Transverse colon (tissue), 4 donors: ENCODE data around the gene BCAS1. TPM values are rescaled to one million over a fixed set of nuclear protein-coding genes. Genes with fewer than 3 reads are reported as not detected.

Source experiments
- DNase-seq: peaks from one replicate; pipeline ENCODE4 v3.0.0-alpha.2; 2019
- H3K27ac ChIP-seq, 4 donors: fragments of 200-600 bp; sonication (generic); 2 replicates each; pipeline ENCODE4 v1.5.1; 2016 to 2018; ENCODE audit warnings: inconsistent platforms in 4 of 4
- H3K27me3 ChIP-seq: fragments of 200-600 bp; sonication (generic); 2 replicates; pipeline ENCODE4 v1.5.1; 2017; ENCODE audit warnings: inconsistent platforms
- H3K36me3 ChIP-seq, 4 donors: fragments of 200-600 bp; sonication (generic); 2 replicates each; pipeline ENCODE4 v1.5.1; 2017 to 2019; ENCODE audit warnings: inconsistent platforms in 4 of 4
- H3K4me1 ChIP-seq, 4 donors: fragments of 200-600 bp; sonication (generic); 2 replicates each; pipeline ENCODE4 v1.5.1; 2017 to 2020; ENCODE audit warnings: inconsistent platforms in 4 of 4
- H3K4me3 ChIP-seq, 4 donors: fragments of 200-600 bp; sonication (generic); 1 replicate in 1 of 4; 2 replicates in 3 of 4; pipeline versions ENCODE4 v1.5.1 to v1.6.1; 2017 to 2019; ENCODE audit warnings: inconsistent platforms in 4 of 4
- H3K9me3 ChIP-seq, 2 donors: fragments of 200-600 bp; sonication (generic); 2 replicates each; pipeline ENCODE4 v1.5.1; 2017 to 2019; ENCODE audit warnings: inconsistent platforms in 2 of 2
- EP300 ChIP-seq: sonication (generic); formaldehyde crosslinking; IDR thresholded peaks from one replicate; pipeline ENCODE4 v1.6.1; 2017; ENCODE audit warnings: antibody characterized with exemption, low read depth
- POLR2A ChIP-seq: fragments of 450-650 bp; IDR thresholded peaks from one replicate; pipeline ENCODE4 v1.6.1; 2016; ENCODE audit warnings: antibody characterized with exemption, mild to moderate bottlenecking, moderate library complexity
- POLR2AphosphoS5 ChIP-seq, 3 donors: sonication (generic); formaldehyde crosslinking; IDR thresholded peaks; one replicate each; pipeline ENCODE4 v1.6.1; 2016; ENCODE audit warnings: antibody characterized with exemption in 3 of 3
- WGBS, 2 donors: methylation state at CpG; one replicate each; pipeline ENCODE4 v1.1.5; 2018; ENCODE audit warnings: low coverage in 1 of 2; 5-methylcytosine and 5-hydroxymethylcytosine counted together
- in situ Hi-C, 4 donors: fragments of 200-750 bp; cut with MboI; loops; one replicate each; pipeline versions ENCODE4 v1.15.0 to v1.15.1; 2017; ENCODE audit warnings: low sequenced_read_pairs in 3 of 4, low pct_ligation_motif_present in 1 of 4, low pct_unique_long_range_greater_than_20kb in 1 of 4
- intact Hi-C: fragments of 100-400 bp; cut with DNase I; formaldehyde crosslinking; loops from one replicate; pipeline ENCODE4 v1.15.1; 2023; ENCODE audit warnings: low total_unique reads
- total RNA-seq, 4 donors: library from RNA; depleted of rRNA; stranded (reverse); fragments of >200 nt; gene quantifications; one replicate each; pipeline ENCODE4 v1.1.0, GENCODE V29; 2016
- TF ChIP-seq, protein P1 (sequence below), 5 experiments: fragments of 200-600 bp in 3 of 5; fragments of 450-650 bp in 2 of 5; sonication (generic) in 3 of 5; IDR thresholded peaks; 1 replicate in 2 of 5; 2 replicates in 3 of 5; pipeline ENCODE4 v1.5.1; 2016 to 2017; ENCODE audit warnings: antibody characterized with exemption in 5 of 5, inconsistent platforms in 3 of 5, mild to moderate bottlenecking in 2 of 5, moderate library complexity in 1 of 5

BCAS1 gene
- total RNA-seq, 4 donors from 2014 or later = 68.9 to 127 (median 89.0) TPM

GRCh38 chr20:53931597-53931996, 138.8 kb downstream of the BCAS1 start:
- H3K27me3 ChIP-seq = no peaks in the 10 kb centered on the region
- in situ Hi-C loops (no loop called here), intact Hi-C loops (no loop called here)
- no peaks in the 10 kb centered on the region for H3K36me3 ChIP-seq
- WGBS, 2 donors = 71 to 92% methylated on average over 1 of the region's 1 CpG
- peak overlapping the region in 1 of 4 donors; percentile 67 for H3K27ac ChIP-seq
- DNase-seq = no peak
- TF ChIP-seq, protein P1, sequence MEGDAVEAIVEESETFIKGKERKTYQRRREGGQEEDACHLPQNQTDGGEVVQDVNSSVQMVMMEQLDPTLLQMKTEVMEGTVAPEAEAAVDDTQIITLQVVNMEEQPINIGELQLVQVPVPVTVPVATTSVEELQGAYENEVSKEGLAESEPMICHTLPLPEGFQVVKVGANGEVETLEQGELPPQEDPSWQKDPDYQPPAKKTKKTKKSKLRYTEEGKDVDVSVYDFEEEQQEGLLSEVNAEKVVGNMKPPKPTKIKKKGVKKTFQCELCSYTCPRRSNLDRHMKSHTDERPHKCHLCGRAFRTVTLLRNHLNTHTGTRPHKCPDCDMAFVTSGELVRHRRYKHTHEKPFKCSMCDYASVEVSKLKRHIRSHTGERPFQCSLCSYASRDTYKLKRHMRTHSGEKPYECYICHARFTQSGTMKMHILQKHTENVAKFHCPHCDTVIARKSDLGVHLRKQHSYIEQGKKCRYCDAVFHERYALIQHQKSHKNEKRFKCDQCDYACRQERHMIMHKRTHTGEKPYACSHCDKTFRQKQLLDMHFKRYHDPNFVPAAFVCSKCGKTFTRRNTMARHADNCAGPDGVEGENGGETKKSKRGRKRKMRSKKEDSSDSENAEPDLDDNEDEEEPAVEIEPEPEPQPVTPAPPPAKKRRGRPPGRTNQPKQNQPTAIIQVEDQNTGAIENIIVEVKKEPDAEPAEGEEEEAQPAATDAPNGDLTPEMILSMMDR (IDR thresholded peaks at IDR 0.05) = no peak
- TF ChIP-seq POLR2AphosphoS5 (IDR thresholded peaks at IDR 0.05) (no peak), POLR2A (no peak), EP300 (no peak)
- H3K4me3 ChIP-seq = no peak overlapping the region
- H3K4me1 ChIP-seq = peaks cover 0 to 21% (median 2%) of the 10 kb centered on the region in 4 donors
- H3K9me3 ChIP-seq = no peaks in the 10 kb centered on the region

- Histone ChIP-seq H3K36me3 (no peaks in the 10 kb centered on the region), H3K4me1 (peaks cover 0 to 25% (median 4%) of the 10 kb centered on the region in 4 donors), H3K27ac (peak overlapping the region in 3 of 4 donors; percentile 11 to 67 (median 30)), H3K4me3 (no peak overlapping the region), H3K27me3 (no peaks in the 10 kb centered on the region), H3K9me3 (no peaks in the 10 kb centered on the region)
- DNase-seq = no peak
- intact Hi-C loops = no loop called here
- 61 to 65% methylated on average over 3 of the region's 3 CpGs for WGBS, 2 donors
- in situ Hi-C loops = no loop called here
- no peak for TF ChIP-seq EP300
- TF ChIP-seq, protein P1 (IDR thresholded peaks at IDR 0.05) = no peak
These were observed 139.5 kb downstream of the BCAS1 start for GRCh38 chr20:53930651-53931504.

- TF ChIP-seq, protein P1 (IDR thresholded peaks at IDR 0.05) = no peak
- TF ChIP-seq POLR2A (no peak), EP300 (no peak), POLR2AphosphoS5 (IDR thresholded peaks at IDR 0.05) (peak in 1 of 3 donors; percentile 22)
- H3K27me3 ChIP-seq = no peaks in the 10 kb centered on the region
- H3K4me1 ChIP-seq = peaks cover 0 to 19% (median 5%) of the 10 kb centered on the region in 4 donors
- peak overlapping the region in 3 of 4 donors; percentile 16 to 67 (median 30) for H3K27ac ChIP-seq
- H3K4me3 ChIP-seq = no peak overlapping the region
- no peaks in the 10 kb centered on the region for H3K36me3 ChIP-seq
- WGBS, 2 donors = 71 to 87% methylated on average over 5 to 6 of the region's 6 CpGs
- intact Hi-C loops = no loop called here
- in situ Hi-C loops = no loop called here
- H3K9me3 ChIP-seq = no peaks in the 10 kb centered on the region
- no peak for DNase-seq
These were observed 140.3 kb downstream of the BCAS1 start for GRCh38 chr20:53929974-53930650.

DNA sequence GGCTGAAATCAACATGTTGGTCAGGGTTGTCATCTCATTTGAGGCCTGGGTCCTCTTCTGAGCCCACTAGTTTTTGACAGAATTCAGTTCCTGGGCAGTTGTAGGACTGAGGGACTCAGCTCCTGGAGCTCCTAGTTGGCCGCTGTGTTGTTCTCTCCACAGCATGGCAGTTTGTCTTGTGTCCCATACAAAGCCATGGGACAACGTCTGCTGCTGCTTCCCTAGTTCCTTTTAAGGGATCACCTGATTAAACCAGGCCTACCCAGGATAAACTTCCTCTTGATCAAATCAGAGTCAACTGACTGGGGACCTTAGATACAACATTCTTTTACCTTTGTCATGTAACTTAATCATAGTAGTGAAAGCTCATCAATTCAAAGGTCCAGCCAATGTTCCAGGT, 141.0 kb downstream of the BCAS1 start:
- DNase-seq = no peak
- Histone ChIP-seq H3K27me3 (no peaks in the 10 kb centered on the region), H3K9me3 (no peaks in the 10 kb centered on the region), H3K4me3 (no peak overlapping the region), H3K36me3 (no peaks in the 10 kb centered on the region), H3K4me1 (peaks cover 0 to 13% (median 3%) of the 10 kb centered on the region in 4 donors), H3K27ac (peak overlapping the region in 2 of 4 donors; percentile 16 to 17)
- intact Hi-C loops = no loop called here
- in situ Hi-C loops = no loop called here
- 100% methylated on average over 2 of the region's 2 CpGs; no CpG with 5 or more reads in 1 of the 2 donors for WGBS, 2 donors
- TF ChIP-seq, protein P1 (IDR thresholded peaks at IDR 0.05) = no peak
- TF ChIP-seq POLR2AphosphoS5 (IDR thresholded peaks at IDR 0.05) = no peak
- TF ChIP-seq POLR2A = no peak
- no peak for TF ChIP-seq EP300
